ENCODE data around the gene INVS.

- TF ChIP-seq, protein P1, sequence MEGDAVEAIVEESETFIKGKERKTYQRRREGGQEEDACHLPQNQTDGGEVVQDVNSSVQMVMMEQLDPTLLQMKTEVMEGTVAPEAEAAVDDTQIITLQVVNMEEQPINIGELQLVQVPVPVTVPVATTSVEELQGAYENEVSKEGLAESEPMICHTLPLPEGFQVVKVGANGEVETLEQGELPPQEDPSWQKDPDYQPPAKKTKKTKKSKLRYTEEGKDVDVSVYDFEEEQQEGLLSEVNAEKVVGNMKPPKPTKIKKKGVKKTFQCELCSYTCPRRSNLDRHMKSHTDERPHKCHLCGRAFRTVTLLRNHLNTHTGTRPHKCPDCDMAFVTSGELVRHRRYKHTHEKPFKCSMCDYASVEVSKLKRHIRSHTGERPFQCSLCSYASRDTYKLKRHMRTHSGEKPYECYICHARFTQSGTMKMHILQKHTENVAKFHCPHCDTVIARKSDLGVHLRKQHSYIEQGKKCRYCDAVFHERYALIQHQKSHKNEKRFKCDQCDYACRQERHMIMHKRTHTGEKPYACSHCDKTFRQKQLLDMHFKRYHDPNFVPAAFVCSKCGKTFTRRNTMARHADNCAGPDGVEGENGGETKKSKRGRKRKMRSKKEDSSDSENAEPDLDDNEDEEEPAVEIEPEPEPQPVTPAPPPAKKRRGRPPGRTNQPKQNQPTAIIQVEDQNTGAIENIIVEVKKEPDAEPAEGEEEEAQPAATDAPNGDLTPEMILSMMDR (IDR thresholded peaks at IDR 0.05; ENCODE audit: low read depth, low read length, missing input control), result no peak
- TF ChIP-seq RAD21 (IDR thresholded peaks at IDR 0.05) (no peak), FOXA2 (IDR thresholded peaks at IDR 0.05) (no peak)
Measured at GRCh38 chr9:100284247-100284646, 185.2 kb downstream of the INVS start.

Data from liver (tissue), 3 donors.